Heart left ventricle (tissue), 16 donors: ENCODE results near the gene ABLIM1. TPM values are rescaled to one million over a fixed set of nuclear protein-coding genes. Genes with fewer than 3 reads are reported as not detected.
A peak's percentile ranks its signal among the peaks of the same experiment; 100 is the strongest.

ENCODE experiments used
- ATAC-seq, 4 donors: fragments of 200-7000 bp; cut with Tn5 transposase; one replicate each; pipeline ENCODE4 v1.9.1; 2020 to 2022; ENCODE audit warnings: moderate library complexity in 4 of 4, mild to moderate bottlenecking in 3 of 4, moderate number of reproducible peaks in 1 of 4
- DNase-seq, 5 donors: peaks; one replicate each; pipeline ENCODE4 v3.0.0-alpha.2; 2020
- H3K27ac ChIP-seq, 12 donors: fragments of 200-600 bp; sonication (generic) in 4 of 12; one replicate each; pipeline versions ENCODE4 v1.5.0 to v1.8.0; 2016 to 2022; ENCODE audit warnings: mild to moderate bottlenecking in 2 of 12
- H3K27me3 ChIP-seq, 9 donors: fragments of 200-600 bp; sonication (generic) in 2 of 9; one replicate each; pipeline versions ENCODE4 v1.5.1 to v1.8.0; 2016 to 2022; ENCODE audit warnings: mild to moderate bottlenecking in 3 of 9
- H3K36me3 ChIP-seq, 9 donors: fragments of 200-600 bp; sonication (generic) in 2 of 9; one replicate each; pipeline versions ENCODE4 v1.5.0 to v1.8.0; 2018 to 2022; ENCODE audit warnings: mild to moderate bottlenecking in 2 of 9
- H3K4me1 ChIP-seq, 12 donors: fragments of 200-600 bp; sonication (generic) in 4 of 12; one replicate each; pipeline versions ENCODE4 v1.5.0 to v1.8.0; 2016 to 2022; ENCODE audit warnings: mild to moderate bottlenecking in 3 of 12
- H3K4me3 ChIP-seq, 12 donors: fragments of 200-600 bp; sonication (generic) in 4 of 12; one replicate each; pipeline versions ENCODE4 v1.5.0 to v1.8.0; 2017 to 2022; ENCODE audit warnings: mild to moderate bottlenecking in 9 of 12, moderate library complexity in 4 of 12
- H3K9me3 ChIP-seq, 12 donors: fragments of 200-600 bp; sonication (generic) in 4 of 12; one replicate each; pipeline versions ENCODE4 v1.5.0 to v1.8.0; 2016 to 2022; ENCODE audit warnings: mild to moderate bottlenecking in 1 of 12
- POLR2A ChIP-seq, 2 donors: fragments of 450-650 bp; IDR thresholded peaks; one replicate each; pipeline ENCODE4 v1.6.1; 2017; ENCODE audit warnings: antibody characterized with exemption in 2 of 2, mild to moderate bottlenecking in 2 of 2, moderate library complexity in 2 of 2
- WGBS, 4 donors: extraction: QIAGEN DNeasy Blood & Tissue Kit in 2 of 4; methylation state at CpG; one replicate each; pipeline versions ENCODE4 v1.1.5 to v1.1.7; 2013 to 2018; 5-methylcytosine and 5-hydroxymethylcytosine counted together
- intact Hi-C, 10 donors: fragments of 100-400 bp; cut with DNase I; formaldehyde crosslinking; loops; one replicate each; pipeline versions ENCODE4 v1.11.1 to v1.14.2; 2022
- polyA plus RNA-seq, 2 donors: library from polyadenylated mRNA; stranded (reverse); fragments of 200-250 nt; gene quantifications; one replicate each; pipeline ENCODE4 v1.2.3, GENCODE V29; 2013
- total RNA-seq, 9 donors: library from RNA; depleted of rRNA in 2 of 9; stranded (reverse); fragments of >200 nt in 2 of 9; fragmentation: NEBNext Ultra II Directional in 3 of 9; extraction: Animal tissue kit (Norgen Biotek cat#: 25700) in 3 of 9; gene quantifications; one replicate each; pipeline versions ENCODE4 v1.1.0 to v1.2.4, GENCODE V29; 2016 to 2023
- TF ChIP-seq, protein P1 (sequence below), 12 donors: fragments of 200-600 bp; sonication (generic) in 4 of 12; IDR thresholded peaks; one replicate each; pipeline versions ENCODE4 v1.5.0 to v1.8.0; 2018 to 2022; ENCODE audit warnings: antibody characterized with exemption in 12 of 12, mild to moderate bottlenecking in 5 of 12
- donor health status: ischemic (EF 13 %, LVEDD 7.1; RV severe dilation, severe dysfunction).
- donor health status: healthy with polysubstance abuse.
- donor health status: DM: no; HTN: yes; CAD: no.
- donor health status: DM: no; HTN: no; CAD: no.
- donor health status: ischemic (EF 25% LVEDD 6.9; RV normal size, moderate dysfunction).
- donor health status: ischemic (EF 25% LVEDD 5.7; RV mildly dilated, moderate dysfunction).
- donor health status: healthy.
- donor health status: DM: yes; HTN: yes; CAD: no.
- donor health status: ischemic (EF 35%, LVEDD 5.7; RV mildly dilated, moderate dysfunction).
- donor health status: nonischemic (EF 11% LVEDD 7.7; RV severe dilation, severe dysfunction).
- donor health status: DM: yes; HTN: yes; CAD: no.
- donor health status: PGD.
- donor health status: ischemic (EF 29% LVEDD 5.4; RV normal size, mild dysfunction).
- donor health status: nonischemic (EF 23%, LVEDD 6.1; RV moderate dilation, normal function).

ABLIM1 gene
- total and polyA plus RNA-seq, 11 donors: 242 to 713 (median 561) TPM

DNA sequence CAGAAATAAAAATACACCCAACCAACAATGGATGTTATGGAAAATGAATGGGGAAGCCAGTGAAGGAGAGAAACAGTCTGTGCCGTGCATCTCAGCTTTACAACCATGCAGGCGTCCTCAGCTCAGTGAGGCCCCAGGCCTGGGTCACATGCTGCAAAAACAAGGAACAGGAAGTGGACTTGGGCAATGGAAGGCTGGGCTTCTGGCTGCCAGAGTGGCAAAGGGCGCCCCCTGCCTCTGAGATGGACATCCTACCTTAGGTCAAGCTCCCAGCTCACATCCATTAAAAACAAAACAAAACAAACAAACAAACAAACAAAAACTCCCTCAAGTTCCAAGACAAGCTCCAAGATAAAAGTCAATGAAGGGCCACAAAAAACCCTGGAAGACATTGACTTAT, 199.1 kb downstream of the ABLIM1 start:
- H3K4me3 ChIP-seq: no peak overlapping the region
- TF ChIP-seq, protein P1, sequence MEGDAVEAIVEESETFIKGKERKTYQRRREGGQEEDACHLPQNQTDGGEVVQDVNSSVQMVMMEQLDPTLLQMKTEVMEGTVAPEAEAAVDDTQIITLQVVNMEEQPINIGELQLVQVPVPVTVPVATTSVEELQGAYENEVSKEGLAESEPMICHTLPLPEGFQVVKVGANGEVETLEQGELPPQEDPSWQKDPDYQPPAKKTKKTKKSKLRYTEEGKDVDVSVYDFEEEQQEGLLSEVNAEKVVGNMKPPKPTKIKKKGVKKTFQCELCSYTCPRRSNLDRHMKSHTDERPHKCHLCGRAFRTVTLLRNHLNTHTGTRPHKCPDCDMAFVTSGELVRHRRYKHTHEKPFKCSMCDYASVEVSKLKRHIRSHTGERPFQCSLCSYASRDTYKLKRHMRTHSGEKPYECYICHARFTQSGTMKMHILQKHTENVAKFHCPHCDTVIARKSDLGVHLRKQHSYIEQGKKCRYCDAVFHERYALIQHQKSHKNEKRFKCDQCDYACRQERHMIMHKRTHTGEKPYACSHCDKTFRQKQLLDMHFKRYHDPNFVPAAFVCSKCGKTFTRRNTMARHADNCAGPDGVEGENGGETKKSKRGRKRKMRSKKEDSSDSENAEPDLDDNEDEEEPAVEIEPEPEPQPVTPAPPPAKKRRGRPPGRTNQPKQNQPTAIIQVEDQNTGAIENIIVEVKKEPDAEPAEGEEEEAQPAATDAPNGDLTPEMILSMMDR (IDR thresholded peaks at IDR 0.05): peak in 10 of 12 donors; percentile 17 to 49 (median 36)
- TF ChIP-seq POLR2A (IDR thresholded peaks at IDR 0.05): no peak
- H3K27ac ChIP-seq: no peak overlapping the region
- WGBS, 4 donors: 75 to 85% (median 82%) methylated on average over 3 of the region's 3 CpGs
- H3K4me1 ChIP-seq: peaks cover 0 to 2% (median 0%) of the 10 kb centered on the region in 12 donors
- intact Hi-C loops: loop anchor here in 1 of 10 donors (5.0 kb wide), 1 partner anchor 157 kb away; no protein-coding TSS in a partner anchor
- H3K27me3 ChIP-seq: no peaks in the 10 kb centered on the region
- peak in 3 of 5 donors; percentile 37 to 70 (median 47) for DNase-seq
- no peaks in the 10 kb centered on the region for H3K9me3 ChIP-seq
- ATAC-seq: peak; percentile 28 to 63 (median 40)
- peaks cover 0 to 98% (median 51%) of the 10 kb centered on the region in 9 donors for H3K36me3 ChIP-seq

DNA sequence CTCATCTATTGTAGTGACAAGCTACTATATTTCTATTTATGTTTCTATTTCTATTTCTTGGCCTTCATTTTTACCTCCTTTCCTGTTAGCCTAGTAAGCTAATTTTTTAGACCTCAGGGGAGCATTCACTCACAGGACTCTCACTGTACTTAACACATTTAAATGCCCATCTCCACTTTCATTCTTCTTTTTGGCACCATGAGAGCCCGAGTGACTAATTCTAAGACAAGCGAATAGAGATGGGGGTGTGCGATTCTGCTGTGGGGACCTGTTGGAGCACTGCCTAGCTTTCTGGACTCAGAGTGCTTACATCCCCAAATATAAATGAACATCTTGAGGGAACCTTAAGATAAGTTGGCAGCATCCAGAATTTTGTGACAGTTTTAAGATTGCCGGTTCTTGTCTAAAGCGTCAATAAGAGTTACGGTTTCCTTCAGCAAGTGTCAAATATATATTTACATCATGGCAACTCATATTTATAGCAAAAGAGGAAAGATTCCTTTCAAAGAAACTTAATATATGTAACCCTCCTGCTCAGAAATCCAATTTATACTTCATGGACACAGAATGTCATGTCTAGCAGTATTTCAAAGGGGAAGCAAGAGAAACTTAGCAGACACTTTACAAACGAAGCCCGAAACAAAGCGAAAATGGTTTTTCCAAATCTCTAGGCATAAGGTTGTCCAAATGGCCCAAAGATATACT, 199.7 kb downstream of the ABLIM1 start:
- no peak for ATAC-seq

DNA sequence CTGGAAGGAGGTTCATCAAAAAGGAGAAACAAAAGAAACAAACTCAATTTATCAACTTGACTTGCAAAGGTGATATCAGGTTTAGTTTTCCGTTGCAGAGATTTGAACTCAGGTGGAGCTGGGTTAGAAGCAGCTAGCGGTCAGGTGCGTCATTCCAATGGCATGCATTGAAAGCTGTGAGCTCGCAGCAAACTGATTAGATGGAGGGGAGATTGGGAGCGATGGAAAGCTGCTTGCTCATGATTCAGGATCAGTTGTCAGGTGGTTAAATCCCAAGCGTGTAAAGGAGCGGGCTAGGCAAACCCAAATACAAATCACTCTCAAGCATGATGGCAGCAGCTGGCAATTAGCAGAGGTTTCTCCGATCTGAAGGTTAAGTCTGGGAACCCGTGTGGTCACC, 204.5 kb downstream of the ABLIM1 start:
- H3K27ac ChIP-seq: no peak overlapping the region
- H3K4me1 ChIP-seq: peaks cover 0 to 15% (median 2%) of the 10 kb centered on the region in 12 donors
- H3K27me3 ChIP-seq: no peaks in the 10 kb centered on the region
- no peaks in the 10 kb centered on the region for H3K9me3 ChIP-seq
- WGBS, 4 donors: 83 to 89% (median 86%) methylated on average over 9 of the region's 9 CpGs
- H3K4me3 ChIP-seq: no peak overlapping the region
- ATAC-seq (peak in 1 of 4 donors; percentile 14), DNase-seq (no peak)
- TF ChIP-seq, protein P1 (IDR thresholded peaks at IDR 0.05): no peak
- no peak for TF ChIP-seq POLR2A (IDR thresholded peaks at IDR 0.05)
- H3K36me3 ChIP-seq: peaks cover 0 to 98% (median 28%) of the 10 kb centered on the region in 9 donors
- intact Hi-C loops: no loop called here

More for the DNA sequence above, 199.7 kb downstream of the ABLIM1 start:
- Histone ChIP-seq H3K4me1 (peaks cover 0 to 2% (median 0%) of the 10 kb centered on the region in 12 donors), H3K27ac (no peak overlapping the region), H3K9me3 (no peaks in the 10 kb centered on the region), H3K36me3 (peaks cover 0 to 98% (median 45%) of the 10 kb centered on the region in 9 donors), H3K27me3 (no peaks in the 10 kb centered on the region), H3K4me3 (no peak overlapping the region)
- DNase-seq: no peak
- TF ChIP-seq, protein P1 (IDR thresholded peaks at IDR 0.05): no peak
- TF ChIP-seq POLR2A (IDR thresholded peaks at IDR 0.05): no peak
- intact Hi-C loops: loop anchor here in 1 of 10 donors (5.0 kb wide), 1 partner anchor 156 kb away; no protein-coding TSS in a partner anchor
- 87 to 93% (median 91%) methylated on average over 9 of the region's 9 CpGs for WGBS, 4 donors

DNA sequence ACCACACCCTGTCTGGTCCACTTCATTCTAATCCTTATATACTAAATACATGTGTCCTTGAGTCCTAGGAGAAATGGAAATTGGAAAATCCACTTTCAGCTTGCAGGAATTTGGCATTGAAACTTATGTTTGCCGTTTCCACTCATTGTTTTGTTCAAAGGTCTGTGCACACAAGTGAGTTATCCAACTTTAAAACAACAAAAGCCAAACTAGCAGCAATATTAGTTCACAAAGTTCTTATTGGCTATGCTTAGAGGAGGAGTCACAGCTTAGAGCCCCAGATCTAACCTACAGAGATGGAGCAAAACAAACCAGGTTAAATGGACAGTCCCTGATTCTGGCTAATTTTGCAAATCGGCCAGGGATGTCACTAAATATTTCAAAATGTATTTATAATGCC, 209.2 kb downstream of the ABLIM1 start:
- H3K9me3 ChIP-seq: no peaks in the 10 kb centered on the region
- 74 to 82% (median 77%) methylated on average over 2 of the region's 2 CpGs for whole genome bisulfite sequencing, 4 donors
- no peak overlapping the region for H3K4me3 ChIP-seq
- no peak overlapping the region for H3K27ac ChIP-seq
- peaks cover 0 to 21% (median 4%) of the 10 kb centered on the region in 12 donors for H3K4me1 ChIP-seq
- peaks cover 0 to 100% (median 55%) of the 10 kb centered on the region in 9 donors for H3K36me3 ChIP-seq
- peak in 1 of 4 donors; percentile 16 for ATAC-seq
- DNase-seq: no peak
- no peaks in the 10 kb centered on the region for H3K27me3 ChIP-seq
- intact Hi-C loops: no loop called here
- TF ChIP-seq, protein P1 (IDR thresholded peaks at IDR 0.05): no peak
- TF ChIP-seq POLR2A (IDR thresholded peaks at IDR 0.05): no peak
